Measurements from ENCODE around the gene NTN4. TPM values are rescaled to one million over a fixed set of nuclear protein-coding genes. Genes with fewer than 3 reads are reported as not detected.
A peak's percentile ranks its signal among the peaks of the same experiment; 100 is the strongest.

The NTN4 gene
- total and polyA plus RNA-seq, 10 of the 15 experiments (the other 5 are each of a cell fraction or from before 2014, with no cell fraction given), result 0.15 TPM; not detected in 9

DNA sequence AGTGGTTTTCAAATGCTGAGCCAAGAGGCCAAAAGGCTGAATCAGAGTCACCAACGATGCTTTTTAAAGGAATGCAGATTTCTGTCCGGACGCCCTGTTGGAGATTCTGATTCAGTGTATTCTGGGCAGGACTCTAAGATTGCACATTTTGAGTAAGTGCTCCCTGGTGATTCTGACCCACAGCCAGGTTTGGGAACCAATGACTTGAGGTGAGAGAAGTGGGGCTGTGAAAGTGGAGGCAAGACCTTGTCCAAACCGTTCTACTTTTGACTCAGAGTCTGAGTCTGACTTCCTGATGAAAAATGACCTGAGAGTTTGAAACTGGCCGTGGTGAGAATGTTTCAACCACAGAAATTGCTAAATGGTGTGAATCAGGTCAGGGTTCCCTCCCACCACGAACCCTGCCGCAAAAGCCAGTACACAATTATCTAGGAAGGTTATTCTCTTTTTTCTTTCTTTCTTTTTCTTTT is 90.2 kb downstream of the NTN4 start (continued):
- TF ChIP-seq, protein P1, sequence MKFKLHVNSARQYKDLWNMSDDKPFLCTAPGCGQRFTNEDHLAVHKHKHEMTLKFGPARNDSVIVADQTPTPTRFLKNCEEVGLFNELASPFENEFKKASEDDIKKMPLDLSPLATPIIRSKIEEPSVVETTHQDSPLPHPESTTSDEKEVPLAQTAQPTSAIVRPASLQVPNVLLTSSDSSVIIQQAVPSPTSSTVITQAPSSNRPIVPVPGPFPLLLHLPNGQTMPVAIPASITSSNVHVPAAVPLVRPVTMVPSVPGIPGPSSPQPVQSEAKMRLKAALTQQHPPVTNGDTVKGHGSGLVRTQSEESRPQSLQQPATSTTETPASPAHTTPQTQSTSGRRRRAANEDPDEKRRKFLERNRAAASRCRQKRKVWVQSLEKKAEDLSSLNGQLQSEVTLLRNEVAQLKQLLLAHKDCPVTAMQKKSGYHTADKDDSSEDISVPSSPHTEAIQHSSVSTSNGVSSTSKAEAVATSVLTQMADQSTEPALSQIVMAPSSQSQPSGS (IDR thresholded peaks at IDR 0.05; ENCODE audit: low read length), result peak; percentile 92
- TF ChIP-seq FOS (IDR thresholded peaks at IDR 0.05; ENCODE audit: borderline replicate concordance, extremely low read depth, insufficient read length) (no peak), FOXK2 (IDR thresholded peaks at IDR 0.05) (no peak), TCF12 (IDR thresholded peaks at IDR 0.05; ENCODE audit: low read depth, low read length) (peak; percentile 70; the same call in 1 of the 2 replicates), SMC3 (IDR thresholded peaks at IDR 0.05; ENCODE audit: borderline replicate concordance, low read length) (no peak), PAX8 (IDR thresholded peaks at IDR 0.05) (no peak), NFYB (IDR thresholded peaks at IDR 0.05; ENCODE audit: insufficient read depth, low read depth, low read length) (no peak), POLR2A (IDR thresholded peaks at IDR 0.05; ENCODE audit: low read depth, low read length) (no peak), RFX5 (IDR thresholded peaks at IDR 0.05; ENCODE audit: low read depth, low read length) (no peak), WRNIP1 (IDR thresholded peaks at IDR 0.05; ENCODE audit: borderline replicate concordance, low read depth, low read length) (no peak), NFXL1 (IDR thresholded peaks at IDR 0.05; ENCODE audit: borderline replicate concordance) (no peak), KLF5 (IDR thresholded peaks at IDR 0.05; ENCODE audit: partially characterized antibody) (no peak), ELK1 (IDR thresholded peaks at IDR 0.05; ENCODE audit: low read depth, low read length) (no peak), EP300 (IDR thresholded peaks at IDR 0.05; ENCODE audit: borderline replicate concordance in 1 of 2, control insufficient read depth in 1 of 2, low read depth in 2 of 2, low read length in 2 of 2) (peak; percentile 69 to 77; a peak in 2 of 4 replicates), ZZZ3 (IDR thresholded peaks at IDR 0.05; ENCODE audit: control insufficient read depth, insufficient read length, low read depth) (no peak), ZSCAN29 (IDR thresholded peaks at IDR 0.05) (no peak), RUNX3 (IDR thresholded peaks at IDR 0.05; ENCODE audit: low read length) (peak; percentile 99), SREBF2 (IDR thresholded peaks at IDR 0.05; ENCODE audit: low read length) (no peak), ZNF687 (IDR thresholded peaks at IDR 0.05) (no peak), GATAD2B (conservative IDR thresholded peaks at IDR 0.05; ENCODE audit: low read depth) (peak; percentile 78), ZNF217 (IDR thresholded peaks at IDR 0.05) (peak; percentile 73; the same call in 1 of the 2 replicates), USF1 (IDR thresholded peaks at IDR 0.05; ENCODE audit: borderline replicate concordance, extremely low read length, insufficient read depth, low read depth, low read length) (no peak), NRF1 (conservative IDR thresholded peaks at IDR 0.05; ENCODE audit: low read depth, low read length) (no peak)
